DND-41 (cell line): ENCODE data around the gene NAGLU.
A peak's percentile ranks its signal among the peaks of the same experiment; 100 is the strongest.

Experiments
- ATAC-seq: fragments of 200-7000 bp; cut with Tn5 transposase; 3 replicates; pipeline ENCODE4 v1.9.1; 2021; ENCODE audit warnings: low read depth; ENCODE audit not compliant: insufficient read depth
- DNase-seq: peaks from one replicate; pipeline ENCODE4 v3.0.0-alpha.2; 2020
- H2AFZ ChIP-seq: 2 replicates; pipeline ENCODE4 v1.6.0; 2012; ENCODE audit warnings: low read depth, low read length
- H3K27ac ChIP-seq: 2 replicates; pipeline ENCODE4 v1.5.1; 2012; ENCODE audit warnings: low read length, inconsistent platforms
- H3K27me3 ChIP-seq: fragments of 200-600 bp; sonication (generic); 2 replicates; pipeline ENCODE4 v1.6.0; 2012; ENCODE audit warnings: low read length, mild to moderate bottlenecking, inconsistent platforms; ENCODE audit not compliant: insufficient read depth, poor library complexity
- H3K36me3 ChIP-seq: 2 replicates; pipeline ENCODE4 v1.5.1; 2012; ENCODE audit warnings: low read length, inconsistent platforms; ENCODE audit not compliant: insufficient read depth
- H3K4me1 ChIP-seq: 2 replicates; pipeline ENCODE4 v1.5.1; 2012; ENCODE audit warnings: mild to moderate bottlenecking, low read length; ENCODE audit not compliant: insufficient read depth
- H3K4me2 ChIP-seq: 2 replicates; pipeline ENCODE4 v1.6.0; 2012; ENCODE audit warnings: mild to moderate bottlenecking, moderate library complexity, low read length, inconsistent platforms; ENCODE audit not compliant: insufficient read depth
- H3K4me3 ChIP-seq, 2 experiments: fragments of 200-600 bp in 1 of 2; shearing (Covaris generic) in 1 of 2; 2 replicates each; pipeline ENCODE4 v1.5.1; 2012 to 2016; ENCODE audit warnings: inconsistent platforms in 2 of 2, low read length in 2 of 2, mild to moderate bottlenecking in 2 of 2, low read depth in 1 of 2, moderate library complexity in 1 of 2
- H3K79me2 ChIP-seq: 2 replicates; pipeline ENCODE4 v1.6.0; 2012; ENCODE audit warnings: low read length, inconsistent platforms; ENCODE audit not compliant: insufficient read depth
- H3K9ac ChIP-seq: 2 replicates; pipeline ENCODE4 v1.6.0; 2012; ENCODE audit warnings: low read depth, mild to moderate bottlenecking, inconsistent platforms, low read length, moderate library complexity
- H3K9me3 ChIP-seq: 2 replicates; pipeline ENCODE4 v1.5.1; 2012; ENCODE audit warnings: low read length, moderate library complexity, mild to moderate bottlenecking, inconsistent platforms; ENCODE audit not compliant: insufficient read depth, severe bottlenecking
- H4K20me1 ChIP-seq: 2 replicates; pipeline ENCODE4 v1.6.0; 2012; ENCODE audit warnings: low read length; ENCODE audit not compliant: insufficient read depth
- EZH2 ChIP-seq: IDR thresholded peaks from 3 replicates; pipeline ENCODE4 v1.6.1; 2012; ENCODE audit warnings: borderline replicate concordance, low read depth, mild to moderate bottlenecking, moderate library complexity, low read length, inconsistent platforms; ENCODE audit not compliant: severe bottlenecking
- TF ChIP-seq, protein P1 (sequence below): IDR thresholded peaks from 2 replicates; pipeline ENCODE4 v1.5.1; 2012; ENCODE audit warnings: borderline replicate concordance, low read length, moderate library complexity, mild to moderate bottlenecking; ENCODE audit not compliant: poor library complexity, severe bottlenecking; ENCODE audit errors: extremely low read depth

Gene NAGLU

DNA sequence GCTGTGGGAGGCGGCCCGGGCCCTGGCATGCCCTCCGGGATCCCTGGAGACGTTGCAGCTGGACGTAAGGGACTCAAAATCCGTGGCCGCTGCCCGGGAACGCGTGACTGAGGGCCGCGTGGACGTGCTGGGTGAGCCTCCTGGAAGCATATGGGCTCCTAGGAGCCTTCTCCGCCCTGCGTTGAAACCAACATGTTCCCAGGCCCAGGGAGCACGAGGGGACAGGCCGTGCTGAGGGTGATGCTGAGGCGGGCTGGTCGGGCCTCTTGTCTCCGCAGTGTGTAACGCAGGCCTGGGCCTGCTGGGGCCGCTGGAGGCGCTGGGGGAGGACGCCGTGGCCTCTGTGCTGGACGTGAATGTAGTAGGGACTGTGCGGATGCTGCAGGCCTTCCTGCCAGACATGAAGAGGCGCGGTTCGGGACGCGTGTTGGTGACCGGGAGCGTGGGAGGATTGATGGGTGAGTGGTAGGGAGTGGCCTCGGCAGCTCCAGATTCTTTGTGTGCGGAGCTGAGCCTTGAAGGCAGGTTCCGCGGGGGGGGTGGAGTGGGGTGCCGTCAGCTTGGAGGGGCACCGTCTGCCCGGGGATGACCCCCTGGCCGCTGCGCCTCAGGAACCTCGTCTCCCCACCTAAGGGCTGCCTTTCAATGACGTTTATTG, 17.2 kb downstream of the NAGLU start:
- H2AFZ ChIP-seq: no peak overlapping the region
- DNase-seq (no peak), ATAC-seq (no peak)
- no peaks in the 10 kb centered on the region for H3K9me3 ChIP-seq
- H3K27ac ChIP-seq: no peak overlapping the region
- TF ChIP-seq, protein P1, sequence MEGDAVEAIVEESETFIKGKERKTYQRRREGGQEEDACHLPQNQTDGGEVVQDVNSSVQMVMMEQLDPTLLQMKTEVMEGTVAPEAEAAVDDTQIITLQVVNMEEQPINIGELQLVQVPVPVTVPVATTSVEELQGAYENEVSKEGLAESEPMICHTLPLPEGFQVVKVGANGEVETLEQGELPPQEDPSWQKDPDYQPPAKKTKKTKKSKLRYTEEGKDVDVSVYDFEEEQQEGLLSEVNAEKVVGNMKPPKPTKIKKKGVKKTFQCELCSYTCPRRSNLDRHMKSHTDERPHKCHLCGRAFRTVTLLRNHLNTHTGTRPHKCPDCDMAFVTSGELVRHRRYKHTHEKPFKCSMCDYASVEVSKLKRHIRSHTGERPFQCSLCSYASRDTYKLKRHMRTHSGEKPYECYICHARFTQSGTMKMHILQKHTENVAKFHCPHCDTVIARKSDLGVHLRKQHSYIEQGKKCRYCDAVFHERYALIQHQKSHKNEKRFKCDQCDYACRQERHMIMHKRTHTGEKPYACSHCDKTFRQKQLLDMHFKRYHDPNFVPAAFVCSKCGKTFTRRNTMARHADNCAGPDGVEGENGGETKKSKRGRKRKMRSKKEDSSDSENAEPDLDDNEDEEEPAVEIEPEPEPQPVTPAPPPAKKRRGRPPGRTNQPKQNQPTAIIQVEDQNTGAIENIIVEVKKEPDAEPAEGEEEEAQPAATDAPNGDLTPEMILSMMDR: no peak
- no peak for TF ChIP-seq EZH2
- H3K27me3 ChIP-seq: no peaks in the 10 kb centered on the region
- peaks cover 9% of the 10 kb centered on the region for H3K36me3 ChIP-seq
- peak overlapping the region; percentile 83 for H3K4me2 ChIP-seq
- peaks cover 31% of the 10 kb centered on the region for H3K79me2 ChIP-seq
- H4K20me1 ChIP-seq: 0 out of 2 replicates have a peak, but pooled peaks cover 3% of the 10 kb centered on the region
- peaks cover 25% of the 10 kb centered on the region for H3K4me1 ChIP-seq
- H3K9ac ChIP-seq: peak overlapping the region; percentile 90
- peak overlapping the region in 1 of 2 experiments; percentile 88; a peak in 2 of 4 replicates for H3K4me3 ChIP-seq

DNA sequence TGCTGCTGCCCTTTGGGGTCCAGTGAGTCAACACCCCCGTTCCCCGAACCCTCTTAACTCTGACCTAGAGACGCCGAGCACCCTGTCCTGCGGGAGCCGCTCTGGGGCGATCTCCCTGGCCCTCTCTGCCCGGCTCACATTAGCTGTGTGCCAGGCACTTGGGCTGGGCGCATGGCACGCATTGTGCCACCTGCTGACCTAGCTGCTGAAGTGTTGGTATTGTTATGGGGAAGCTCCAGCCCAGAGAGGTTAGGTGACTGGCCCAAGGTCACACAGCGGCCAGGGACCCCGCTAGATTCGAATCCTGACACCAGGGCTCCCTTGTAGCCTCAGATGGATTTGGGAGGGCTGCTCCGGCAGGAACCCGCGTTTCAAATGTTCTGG, 17.8 kb downstream of the NAGLU start:
- Histone ChIP-seq H3K27me3 (no peaks in the 10 kb centered on the region), H3K36me3 (peaks cover 7% of the 10 kb centered on the region), H4K20me1 (0 out of 2 replicates have a peak, but pooled peaks cover 3% of the 10 kb centered on the region), H3K79me2 (peaks cover 31% of the 10 kb centered on the region), H3K9ac (peak overlapping the region; percentile 90), H3K4me3 (peak overlapping the region; percentile 70 to 88), H2AFZ (peak overlapping the region; percentile 88; the same call in 1 of the 2 replicates), H3K4me1 (peaks cover 25% of the 10 kb centered on the region), H3K9me3 (no peaks in the 10 kb centered on the region), H3K27ac (peak overlapping the region; percentile 85), H3K4me2 (peak overlapping the region; percentile 83)
- no peak for TF ChIP-seq EZH2
- TF ChIP-seq, protein P1: peak; percentile 43
- peak; percentile 32 for DNase-seq
- no peak; the same call in 2 of the 3 replicates for ATAC-seq

DNA sequence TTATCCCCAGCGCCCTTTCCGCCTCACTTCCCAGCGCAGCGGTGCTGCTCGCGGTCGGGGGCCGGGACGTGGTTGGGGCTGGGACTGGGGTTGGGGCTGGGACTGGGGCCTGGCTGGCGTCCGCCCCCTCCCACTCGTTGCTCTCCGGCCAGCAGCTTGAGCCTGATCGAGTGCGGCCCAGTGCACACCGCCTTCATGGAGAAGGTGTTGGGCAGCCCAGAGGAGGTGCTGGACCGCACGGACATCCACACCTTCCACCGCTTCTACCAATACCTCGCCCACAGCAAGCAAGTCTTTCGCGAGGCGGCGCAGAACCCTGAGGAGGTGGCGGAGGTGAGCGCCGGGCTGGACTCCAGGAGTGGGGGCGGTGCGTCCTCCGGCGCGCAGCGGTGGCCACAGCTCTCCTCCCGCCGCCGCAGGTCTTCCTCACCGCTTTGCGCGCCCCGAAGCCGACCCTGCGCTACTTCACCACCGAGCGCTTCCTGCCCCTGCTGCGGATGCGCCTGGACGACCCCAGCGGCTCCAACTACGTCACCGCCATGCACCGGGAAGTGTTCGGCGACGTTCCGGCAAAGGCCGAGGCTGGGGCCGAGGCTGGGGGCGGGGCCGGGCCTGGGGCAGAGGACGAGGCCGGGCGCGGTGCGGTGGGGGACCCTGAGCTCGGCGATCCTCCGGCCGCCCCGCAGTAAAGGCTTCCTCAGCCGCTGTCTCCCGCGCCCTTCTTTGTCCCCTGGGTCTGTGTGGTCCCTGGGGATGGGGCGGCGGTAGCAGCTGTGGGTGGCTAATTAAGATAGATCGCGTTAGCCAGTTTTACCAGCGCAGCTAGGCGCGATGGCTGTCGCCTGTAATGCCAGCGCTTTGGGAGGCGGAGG, 18.4 kb downstream of the NAGLU start:
- Histone ChIP-seq H4K20me1 (0 out of 2 replicates have a peak, but pooled peaks cover 3% of the 10 kb centered on the region), H3K4me1 (peaks cover 25% of the 10 kb centered on the region), H3K4me2 (peak overlapping the region; percentile 83), H3K27ac (peak overlapping the region; percentile 85), H3K36me3 (peaks cover 7% of the 10 kb centered on the region; the same call in 1 of the 2 replicates), H3K79me2 (peaks cover 31% of the 10 kb centered on the region), H2AFZ (peak overlapping the region; percentile 88), H3K9me3 (no peaks in the 10 kb centered on the region), H3K4me3 (peak overlapping the region; percentile 70 to 88), H3K27me3 (no peaks in the 10 kb centered on the region), H3K9ac (peak overlapping the region; percentile 90)
- peak; percentile 95 for ATAC-seq
- DNase-seq: peak; percentile 90
- TF ChIP-seq EZH2: no peak
- TF ChIP-seq, protein P1: peak; percentile 9
